Endothelial cell of umbilical vein (primary cell): Measurements from ENCODE around the gene TTC23L. TPM values are rescaled to one million over a fixed set of nuclear protein-coding genes. Genes with fewer than 3 reads are reported as not detected.

Experiments used
- BruUV-seq: library from RNA; stranded (reverse); fragments of 400-500 nt; replicated peaks from 2 replicates; lab custom pipeline; 2021; lab: Mats Ljungman, UMichigan
- CTCF ChIA-PET: fragments of 300-600, 350-600 bp; sonication (Branson Sonifier 250); formaldehyde crosslinking; loops from one replicate; lab custom pipeline; 2021; ENCODE audit warnings: antibody characterized with exemption, inconsistent platforms; lab: Charles Lee
- POLR2A ChIA-PET: fragments of 300-600, 350-600 bp; sonication (Branson Sonifier 250); formaldehyde crosslinking; loops from one replicate; lab custom pipeline; 2021; ENCODE audit warnings: antibody characterized with exemption, inconsistent platforms; lab: Charles Lee
- DNase-seq: peaks from one replicate; pipeline ENCODE4 v3.0.0-alpha.2; 2011; ENCODE audit warnings: low read depth, low spot score
- FAIRE-seq: peaks from 2 replicates; lab custom pipeline; 2011; peaks lifted over from hg19 to GRCh38; lab: Jason Lieb, UNC
- H2AFZ ChIP-seq: 2 replicates; pipeline ENCODE4 v1.6.0; 2012; ENCODE audit warnings: low read depth, low read length, control low read depth, inconsistent platforms
- H3K27ac ChIP-seq: 2 replicates; pipeline ENCODE4 v1.5.1; 2011; ENCODE audit warnings: low read depth, mild to moderate bottlenecking, control low read depth, low read length, moderate library complexity; ENCODE audit not compliant: insufficient read depth
- H3K27me3 ChIP-seq, 2 experiments: 2 replicates each; pipeline versions ENCODE4 v1.6.0 to v1.6.1; 2011; ENCODE audit warnings: low read length in 2 of 2, mixed read lengths in 1 of 2; ENCODE audit not compliant: control insufficient read depth in 2 of 2, insufficient read depth in 2 of 2
- H3K36me3 ChIP-seq, 2 experiments: 2 replicates in 1 of 2; 3 replicates in 1 of 2; pipeline ENCODE4 v1.5.1; 2011; ENCODE audit warnings: low read length in 2 of 2, mild to moderate bottlenecking in 1 of 2, moderate library complexity in 1 of 2; ENCODE audit not compliant: control insufficient read depth in 2 of 2, insufficient read depth in 2 of 2; ENCODE audit errors: extremely low read depth in 1 of 2
- H3K4me1 ChIP-seq: 3 replicates; pipeline ENCODE4 v1.5.1; 2011; ENCODE audit warnings: mild to moderate bottlenecking, low read length; ENCODE audit not compliant: control insufficient read depth, insufficient read depth; ENCODE audit errors: extremely low read depth
- H3K4me2 ChIP-seq: 2 replicates; pipeline ENCODE4 v1.6.1; 2011; ENCODE audit warnings: low read length, control low read depth, mixed read lengths; ENCODE audit not compliant: insufficient read depth
- H3K4me3 ChIP-seq, 3 experiments: fragments of 200-600 bp in 1 of 3; sonication (generic), shearing (Covaris generic) in 1 of 3; replicated peaks in 1 of 3; 2 replicates each; pipeline ENCODE4 v1.5.1; 2011 to 2016; ENCODE audit warnings: control low read depth in 3 of 3, low read length in 3 of 3, mild to moderate bottlenecking in 2 of 3, inconsistent platforms in 1 of 3, low read depth in 1 of 3, moderate library complexity in 1 of 3; ENCODE audit not compliant: insufficient read depth in 1 of 3
- H3K79me2 ChIP-seq: 2 replicates; pipeline ENCODE4 v1.6.0; 2012; ENCODE audit warnings: low read length, inconsistent platforms; ENCODE audit not compliant: control insufficient read depth, insufficient read depth
- H3K9ac ChIP-seq: replicated peaks from 2 replicates; pipeline ENCODE3; 2011; ENCODE audit warnings: low read length, control low read depth; ENCODE audit not compliant: insufficient read depth; ENCODE audit errors: extremely low read depth
- H3K9me1 ChIP-seq: replicated peaks from 3 replicates; pipeline ENCODE4 v1.6.0; 2011; ENCODE audit warnings: mild to moderate bottlenecking, low read length; ENCODE audit not compliant: control insufficient read depth, insufficient read depth; ENCODE audit errors: extremely low read depth
- H3K9me3 ChIP-seq: replicated peaks from 2 replicates; pipeline ENCODE4 v1.5.1; 2012; ENCODE audit warnings: low read length, inconsistent platforms; ENCODE audit not compliant: control insufficient read depth, insufficient read depth
- H4K20me1 ChIP-seq: replicated peaks from 2 replicates; pipeline ENCODE3; 2011; ENCODE audit warnings: mild to moderate bottlenecking, low read length; ENCODE audit not compliant: control insufficient read depth, insufficient read depth; ENCODE audit errors: extremely low read depth
- EZH2 ChIP-seq: IDR thresholded peaks from 2 replicates; pipeline ENCODE4 v1.6.1; 2012; ENCODE audit warnings: borderline replicate concordance, low read depth, mild to moderate bottlenecking, moderate library complexity, low read length, inconsistent platforms; ENCODE audit not compliant: severe bottlenecking
- FOS ChIP-seq: IDR thresholded peaks from 2 replicates; pipeline ENCODE4 v1.6.1; 2011; ENCODE audit warnings: mild to moderate bottlenecking, low read length, moderate library complexity, borderline replicate concordance; ENCODE audit not compliant: insufficient read depth
- GATA2 ChIP-seq: IDR thresholded peaks from 2 replicates; pipeline ENCODE4 v1.7.0; 2011; ENCODE audit warnings: low read depth, mild to moderate bottlenecking, moderate library complexity, mixed read lengths, low read length; ENCODE audit not compliant: insufficient read length, insufficient read depth
- JUN ChIP-seq: IDR thresholded peaks from 2 replicates; pipeline ENCODE4 v1.6.1; 2011; ENCODE audit warnings: borderline replicate concordance, low read depth; ENCODE audit not compliant: insufficient read length, insufficient read depth
- MYC ChIP-seq: IDR thresholded peaks from one replicate; pipeline ENCODE4 v1.6.1; 2011; ENCODE audit warnings: mild to moderate bottlenecking, low read depth, low read length
- POLR2A ChIP-seq: IDR thresholded peaks from 2 replicates; pipeline ENCODE4 v1.6.1; 2012; ENCODE audit warnings: low read depth, mild to moderate bottlenecking, control low read depth, low read length
- POLR2AphosphoS5 ChIP-seq: IDR thresholded peaks from 2 replicates; pipeline ENCODE4 v1.6.1; 2012; ENCODE audit warnings: low read depth, mild to moderate bottlenecking, control low read depth, low read length, moderate library complexity; ENCODE audit not compliant: insufficient read depth
- dilution Hi-C: fragments of 300-500 bp; cut with MboI; formaldehyde crosslinking; loops from one replicate; pipeline ENCODE4 v1.15.0; 2019; ENCODE audit warnings: low sequenced_read_pairs; ENCODE audit not compliant: extremely low pct_ligation_motif_present
- intact Hi-C: fragments of 100-400 bp; cut with micrococcal nuclease; formaldehyde crosslinking; loops from one replicate; pipeline ENCODE4 v1.10.0; 2022
- polyA plus RNA-seq, 4 experiments: library from polyadenylated mRNA; depleted of rRNA in 3 of 4; stranded (reverse) in 3 of 4; unstranded in 1 of 4; fragments of >200 nt; gene quantifications; 2 replicates each; pipeline versions ENCODE4 v1.2.1 to v1.2.3, GENCODE V29; 2011 to 2012; ENCODE audit warnings: missing spikeins in 1 of 4
- total RNA-seq: library from RNA; stranded (reverse); gene quantifications from 2 replicates; pipeline ENCODE4 v1.2.3, GENCODE V29; 2021
- TF ChIP-seq, protein P1 (sequence below), 2 donors: IDR thresholded peaks; 1 replicate in 1 of 2; 2 replicates in 1 of 2; pipeline ENCODE4 v1.5.1; 2011; ENCODE audit warnings: low read length in 2 of 2, mild to moderate bottlenecking in 2 of 2, moderate library complexity in 2 of 2, control low read depth in 1 of 2, inconsistent platforms in 1 of 2, low read depth in 1 of 2; ENCODE audit not compliant: insufficient read depth in 1 of 2; ENCODE audit errors: extremely low read depth in 1 of 2
- TF ChIP-seq, protein P2 (sequence below): IDR thresholded peaks from 2 replicates; pipeline ENCODE4 v1.6.1; 2011; ENCODE audit not compliant: insufficient read depth, insufficient read length

Gene TTC23L
- total and polyA plus RNA-seq, 2 donors (not counting 3 experiments of a cell fraction or from before 2014, with no cell fraction given), result not detected

DNA sequence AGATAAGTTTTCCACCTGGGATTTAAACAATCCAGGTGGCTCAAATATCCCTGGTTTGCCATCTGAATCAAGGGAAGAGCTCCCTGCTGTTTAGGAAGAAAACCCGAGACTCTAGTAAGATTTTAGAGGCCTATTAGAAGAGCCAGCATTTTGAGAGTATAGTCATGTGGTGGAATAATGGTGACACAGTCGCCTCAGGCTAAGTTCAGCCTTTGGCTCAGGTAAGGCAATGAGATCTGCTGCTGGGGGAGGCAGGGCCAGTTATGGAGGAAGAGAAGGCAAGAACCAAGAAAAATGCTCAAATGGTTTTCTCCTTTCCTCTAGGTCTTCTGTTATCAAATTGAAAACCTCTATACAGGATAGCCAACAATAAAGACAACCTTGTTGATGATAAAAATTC is 60.1 kb downstream of the TTC23L start:
- Histone ChIP-seq H3K4me1 (no peaks in the 10 kb centered on the region), H3K27me3 (no peaks in the 10 kb centered on the region), H3K4me2 (no peak overlapping the region), H3K9me1 (no peaks in the 10 kb centered on the region), H3K9ac (no peak overlapping the region), H3K9me3 (no peaks in the 10 kb centered on the region), H2AFZ (no peak overlapping the region), H3K4me3 (no peak overlapping the region), H4K20me1 (no peaks in the 10 kb centered on the region), H3K27ac (no peak overlapping the region), H3K79me2 (no peaks in the 10 kb centered on the region), H3K36me3 (no peaks in the 10 kb centered on the region)
- BruUV-seq, result no TSS peak
- intact Hi-C loops, result loop anchor here (2.0 kb wide), 1 partner anchor 242 kb away; the partner anchor contains the start of gene RAI14
- no peak for TF ChIP-seq JUN
- TF ChIP-seq POLR2A, result no peak
- TF ChIP-seq, protein P1, sequence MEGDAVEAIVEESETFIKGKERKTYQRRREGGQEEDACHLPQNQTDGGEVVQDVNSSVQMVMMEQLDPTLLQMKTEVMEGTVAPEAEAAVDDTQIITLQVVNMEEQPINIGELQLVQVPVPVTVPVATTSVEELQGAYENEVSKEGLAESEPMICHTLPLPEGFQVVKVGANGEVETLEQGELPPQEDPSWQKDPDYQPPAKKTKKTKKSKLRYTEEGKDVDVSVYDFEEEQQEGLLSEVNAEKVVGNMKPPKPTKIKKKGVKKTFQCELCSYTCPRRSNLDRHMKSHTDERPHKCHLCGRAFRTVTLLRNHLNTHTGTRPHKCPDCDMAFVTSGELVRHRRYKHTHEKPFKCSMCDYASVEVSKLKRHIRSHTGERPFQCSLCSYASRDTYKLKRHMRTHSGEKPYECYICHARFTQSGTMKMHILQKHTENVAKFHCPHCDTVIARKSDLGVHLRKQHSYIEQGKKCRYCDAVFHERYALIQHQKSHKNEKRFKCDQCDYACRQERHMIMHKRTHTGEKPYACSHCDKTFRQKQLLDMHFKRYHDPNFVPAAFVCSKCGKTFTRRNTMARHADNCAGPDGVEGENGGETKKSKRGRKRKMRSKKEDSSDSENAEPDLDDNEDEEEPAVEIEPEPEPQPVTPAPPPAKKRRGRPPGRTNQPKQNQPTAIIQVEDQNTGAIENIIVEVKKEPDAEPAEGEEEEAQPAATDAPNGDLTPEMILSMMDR (IDR thresholded peaks at IDR 0.05; ENCODE audit: extremely low read depth in 1 of 2, insufficient read depth in 1 of 2, low read depth in 1 of 2, low read length in 2 of 2), result no peak
- no peak for TF ChIP-seq GATA2
- TF ChIP-seq MYC, result no peak
- TF ChIP-seq POLR2AphosphoS5, result no peak
- no peak for TF ChIP-seq FOS
- TF ChIP-seq, protein P2, sequence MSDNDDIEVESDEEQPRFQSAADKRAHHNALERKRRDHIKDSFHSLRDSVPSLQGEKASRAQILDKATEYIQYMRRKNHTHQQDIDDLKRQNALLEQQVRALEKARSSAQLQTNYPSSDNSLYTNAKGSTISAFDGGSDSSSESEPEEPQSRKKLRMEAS, result no peak
- no peak for TF ChIP-seq EZH2
- dilution Hi-C loops, result no loop called here
- FAIRE-seq, result no peak
- DNase-seq, result no peak
- ChIA-PET POLR2A (no interaction called here), CTCF (interaction anchor here (0.9 to 7.2 kb wide), 11 partner anchors 16 to 427 kb away, joined by 3 to 84 read pairs (median 7); partner anchors contain the start of genes BRIX1 and RAD1)
